Stimulated activated CD4-positive, alpha-beta T cell treated with anti-CD3 and anti-CD28 coated beads, Interleukin-15, amount 100 ng/mL, for 24 hours (primary cell): Measurements from ENCODE around the gene LRRC8D.

Source experiments
- DNase-seq: peaks from one replicate; pipeline ENCODE4 v3.0.0-alpha.2; 2020

Gene LRRC8D

DNA sequence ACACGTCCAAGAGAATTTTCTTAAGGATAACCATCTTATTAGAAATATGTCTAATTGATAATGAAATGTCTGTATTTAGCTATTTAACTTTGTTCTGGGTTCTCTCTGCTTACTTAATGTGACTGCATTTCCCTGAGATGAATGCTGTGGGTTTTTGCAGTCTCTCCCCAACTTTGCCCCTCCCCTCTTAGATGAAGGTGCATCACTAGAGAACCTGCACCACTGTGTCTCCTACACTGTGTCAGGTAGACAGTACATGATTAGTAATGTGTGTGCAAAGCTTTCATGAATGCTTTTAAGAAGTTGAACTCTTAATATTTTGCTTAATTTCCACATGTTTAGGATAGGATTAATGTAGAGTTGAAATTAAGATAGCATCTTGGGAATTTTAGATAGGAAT, 51.7 kb downstream of the LRRC8D start:
- no peak for DNase-seq

DNA sequence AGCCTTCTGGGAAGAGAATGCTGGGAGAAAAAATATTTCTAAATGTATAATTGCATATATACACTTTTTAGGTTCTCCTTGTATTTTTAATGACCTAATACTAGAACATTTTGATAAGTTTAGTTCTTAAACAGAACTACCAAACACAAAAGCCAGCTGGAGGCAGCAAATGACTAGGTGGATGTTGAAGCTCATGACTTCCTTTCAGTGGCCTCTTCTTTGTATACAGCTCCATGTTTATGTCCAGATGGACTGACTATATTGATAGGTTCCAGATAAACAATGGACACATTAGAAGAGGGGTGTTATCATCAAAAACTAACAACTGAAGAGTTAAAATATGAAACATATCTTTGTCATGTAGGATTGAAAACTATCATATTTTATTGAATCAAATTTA, 52.5 kb downstream of the LRRC8D start:
- no peak for DNase-seq

DNA sequence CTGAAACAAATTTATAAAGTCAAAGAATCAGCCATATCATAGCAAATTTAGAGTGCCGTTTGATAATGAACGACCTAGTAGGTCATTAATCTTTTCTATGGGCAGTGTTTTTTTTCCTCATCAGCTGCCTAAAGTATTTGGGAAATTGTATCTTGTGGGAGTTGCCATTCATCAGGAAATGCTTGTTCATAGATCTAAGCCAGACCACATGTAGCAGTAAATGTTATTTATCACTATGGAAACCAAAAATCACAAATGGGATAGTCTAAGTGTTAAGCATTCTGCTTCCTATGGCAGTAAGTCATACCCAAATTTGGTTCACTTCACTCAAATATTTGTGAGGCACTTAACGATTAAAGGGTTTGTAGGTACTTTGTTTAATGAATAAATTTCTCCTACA, 52.9 kb downstream of the LRRC8D start:
- no peak for DNase-seq

DNA sequence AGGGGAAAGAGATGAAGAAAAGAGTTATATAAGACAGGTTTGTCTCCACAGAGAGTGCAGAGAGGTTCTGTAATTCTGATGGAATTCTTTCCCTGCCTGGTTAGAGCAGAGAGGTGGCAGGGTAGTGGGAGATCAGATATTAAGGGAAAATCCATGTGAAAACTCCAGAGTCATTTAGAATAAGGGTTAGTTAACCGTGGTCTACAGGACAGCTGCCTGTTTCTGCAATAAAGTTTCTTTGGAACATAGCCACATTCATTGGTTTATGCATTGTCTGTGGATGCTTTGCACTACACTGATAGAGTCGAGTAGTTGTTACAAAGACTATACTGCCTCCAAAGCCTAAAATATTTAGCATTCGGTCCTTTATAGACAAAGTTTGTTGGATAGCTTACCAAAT, 55.6 kb downstream of the LRRC8D start:
- DNase-seq: no peak

DNA sequence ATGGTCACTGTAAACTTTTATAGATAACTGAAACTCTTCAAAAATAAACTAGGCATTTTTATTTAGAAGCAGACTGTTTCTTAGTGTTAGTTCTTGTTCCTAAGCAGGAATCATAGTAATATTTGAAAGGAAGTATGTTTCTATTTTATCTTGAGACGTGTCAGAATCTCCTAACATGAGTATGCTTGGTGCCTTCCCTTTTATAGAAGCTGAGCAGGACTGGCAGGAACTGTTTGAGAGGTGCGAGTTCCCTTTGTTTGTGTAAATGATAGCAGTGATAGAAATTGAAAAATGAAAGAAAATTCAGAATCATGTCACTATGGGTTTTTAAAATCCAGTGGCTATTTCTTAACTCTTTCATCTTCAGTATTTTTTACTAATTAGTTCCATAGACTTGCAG, 56.9 kb downstream of the LRRC8D start:
- DNase-seq: no peak

DNA sequence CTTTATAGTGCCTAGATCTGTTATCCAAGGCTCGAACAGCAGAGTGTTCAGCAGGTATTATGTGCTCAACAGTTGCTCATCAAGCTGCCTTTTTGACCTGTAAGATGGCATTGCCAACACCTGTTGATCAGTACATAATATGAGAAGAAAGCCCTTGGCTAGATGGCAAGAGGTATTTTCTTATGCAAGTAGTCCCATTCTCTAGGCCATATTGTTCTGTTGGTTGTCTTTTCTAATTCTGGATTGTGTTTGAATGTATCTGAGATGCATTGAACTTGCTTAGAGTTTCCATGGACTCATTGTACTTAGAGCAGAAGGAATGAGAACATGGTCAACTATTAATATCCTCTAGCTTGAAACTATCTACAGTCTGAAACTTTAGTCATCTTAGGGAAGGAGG, 57.4 kb downstream of the LRRC8D start:
- DNase-seq: no peak

DNA sequence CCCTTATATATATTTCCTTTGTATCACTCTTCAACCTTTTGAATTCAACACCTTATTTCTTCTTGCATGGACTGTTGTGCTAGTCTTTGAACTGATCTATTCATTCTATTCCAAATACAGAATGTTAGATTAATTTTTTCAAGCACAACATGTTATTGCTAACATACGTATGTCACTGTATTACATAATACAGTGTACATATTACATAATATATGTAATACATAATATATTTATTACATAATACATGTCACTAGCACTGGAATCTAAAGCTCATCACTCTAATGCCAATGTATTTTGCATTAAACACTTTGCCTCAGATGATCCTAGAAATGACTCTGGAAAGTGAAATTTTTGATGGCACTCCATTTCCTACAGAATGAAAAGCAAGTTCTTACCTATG, 59.8 kb downstream of the LRRC8D start:
- no peak for DNase-seq

DNA sequence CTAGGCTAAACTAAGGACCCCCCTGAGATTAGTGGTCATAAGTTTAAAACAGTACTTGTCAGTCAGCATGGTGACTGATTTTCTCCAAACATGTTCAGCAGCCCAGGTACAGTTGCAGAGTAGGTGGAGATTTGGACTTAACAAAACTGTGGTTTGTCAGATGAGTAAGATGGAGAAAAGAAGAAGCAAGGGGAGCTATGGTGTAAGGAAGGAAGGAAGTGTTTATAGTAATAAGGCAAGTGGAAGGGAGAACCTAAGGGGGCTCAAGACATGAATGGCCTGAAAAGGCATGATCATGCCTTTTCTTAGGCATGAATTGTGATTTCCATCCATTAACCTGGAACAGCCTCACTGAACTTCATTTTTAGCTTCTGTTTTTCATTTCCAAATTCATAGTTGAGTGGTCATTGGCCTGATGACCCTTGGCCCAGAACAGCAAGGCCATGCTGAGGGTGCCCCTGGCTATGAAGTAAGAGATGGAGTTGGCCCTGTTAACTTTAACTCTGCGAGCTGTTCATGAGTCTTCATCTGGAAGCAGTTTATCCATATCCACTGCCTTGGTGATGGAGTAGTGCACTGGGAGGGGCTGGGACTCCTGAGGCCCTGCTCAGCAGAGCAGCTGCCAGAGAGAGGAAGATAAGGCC, 60.7 kb downstream of the LRRC8D start:
- no peak for DNase-seq

DNA sequence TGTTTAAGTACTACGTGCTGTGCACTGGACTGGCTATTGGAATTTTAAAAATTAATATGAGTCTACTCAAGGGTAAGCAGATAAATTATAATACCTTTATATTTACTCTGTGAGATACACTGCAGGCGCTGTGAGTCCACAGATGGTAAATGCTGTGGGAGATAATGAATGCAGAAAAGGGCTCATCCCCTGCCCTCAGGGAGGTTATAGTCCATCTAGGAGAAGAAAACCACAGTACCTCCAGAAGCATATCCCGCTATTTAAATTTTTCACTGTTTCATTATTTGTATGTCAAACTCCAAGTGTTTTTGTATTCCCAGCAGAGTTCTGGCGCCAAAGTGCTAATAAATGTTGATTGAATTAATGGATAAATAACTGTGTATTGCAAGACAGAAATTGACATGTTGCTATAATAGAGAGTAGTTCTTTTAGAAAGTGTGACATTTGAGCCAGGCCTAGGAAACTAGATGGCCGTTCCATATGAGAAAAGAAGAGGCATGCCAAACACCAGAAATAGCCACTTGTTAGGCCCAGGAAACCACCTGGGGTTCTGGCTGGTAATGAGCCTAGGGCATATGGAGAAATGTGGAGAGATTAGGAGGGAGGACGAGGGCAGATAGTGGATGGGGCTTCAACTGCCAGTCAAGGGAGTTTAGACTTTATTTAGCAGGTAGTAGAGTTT, 61.7 kb downstream of the LRRC8D start:
- no peak for DNase-seq

DNA sequence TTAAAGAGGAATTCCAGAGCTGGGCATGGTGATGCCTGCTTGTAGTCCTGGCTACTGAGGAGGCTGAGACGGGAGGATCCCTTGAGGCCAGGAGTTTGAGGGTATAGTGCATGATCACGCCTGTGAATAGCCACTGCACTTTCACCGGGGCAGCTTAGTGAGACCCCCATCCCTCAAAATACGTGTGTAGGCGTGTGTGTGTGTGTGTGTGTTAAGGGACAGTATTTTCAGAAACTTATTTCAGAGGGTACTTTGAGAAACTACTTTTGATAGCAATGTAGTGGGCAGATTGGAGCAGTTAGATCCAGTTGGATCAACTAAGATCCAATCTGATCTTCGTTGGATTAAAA, 62.2 kb downstream of the LRRC8D start:
- DNase-seq: no peak

DNA sequence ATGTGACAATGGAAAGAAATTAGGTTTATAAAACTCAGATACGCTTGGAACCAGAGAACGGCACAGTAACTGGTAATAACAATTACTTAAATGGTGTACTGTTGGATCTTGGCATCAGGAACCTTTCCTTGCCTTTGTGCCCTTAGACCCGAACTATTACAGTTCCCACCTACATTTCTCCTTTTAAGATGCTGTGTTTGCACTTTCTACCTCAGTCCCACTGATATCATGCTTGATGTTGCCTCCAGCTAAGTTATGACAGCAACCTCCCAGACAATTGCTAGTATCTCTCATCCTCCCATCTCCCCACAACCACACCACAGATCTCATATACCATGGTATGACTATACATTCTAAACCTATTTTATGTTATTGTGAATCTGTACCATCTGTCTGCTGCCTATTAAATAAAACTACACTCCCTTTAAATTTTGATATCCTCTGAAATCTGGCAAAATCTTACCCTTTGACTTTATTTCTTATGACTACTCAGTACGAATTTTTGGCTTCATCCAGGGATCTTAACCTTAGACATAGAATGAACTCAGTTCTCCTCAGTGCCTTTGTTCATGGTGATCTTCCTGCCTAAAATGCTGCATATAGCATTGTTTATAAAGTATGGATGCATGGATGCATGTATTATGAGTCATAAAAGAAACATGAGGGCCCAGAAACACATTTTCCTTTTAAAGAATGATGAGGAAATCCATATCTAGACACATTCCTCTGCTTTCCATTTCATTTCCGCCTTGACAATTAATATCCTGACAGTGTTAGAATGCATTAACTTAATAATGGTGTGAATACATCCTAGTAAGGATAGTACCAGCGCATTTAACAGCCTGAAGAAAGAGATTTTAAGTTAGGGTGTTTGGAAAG, 64.1 kb downstream of the LRRC8D start:
- no peak for DNase-seq

DNA sequence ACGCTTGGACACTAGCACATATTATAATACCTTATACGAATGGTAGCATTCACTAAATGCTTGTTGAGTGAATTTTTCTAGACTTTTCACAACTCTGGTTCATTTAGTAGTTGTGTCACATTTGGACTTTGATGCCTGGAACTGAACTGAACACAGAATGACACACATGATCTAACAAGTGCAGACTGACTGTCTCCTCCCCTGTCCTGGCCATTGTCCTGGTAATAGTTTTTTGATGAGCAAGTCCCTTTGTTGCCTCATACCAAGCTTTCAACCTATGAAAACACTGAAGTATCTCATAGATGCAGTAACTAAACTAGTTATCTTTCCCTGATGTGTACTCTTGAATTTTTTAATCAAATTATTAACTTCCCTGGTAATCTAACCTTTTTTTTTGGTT, 66.4 kb downstream of the LRRC8D start:
- DNase-seq: no peak

DNA sequence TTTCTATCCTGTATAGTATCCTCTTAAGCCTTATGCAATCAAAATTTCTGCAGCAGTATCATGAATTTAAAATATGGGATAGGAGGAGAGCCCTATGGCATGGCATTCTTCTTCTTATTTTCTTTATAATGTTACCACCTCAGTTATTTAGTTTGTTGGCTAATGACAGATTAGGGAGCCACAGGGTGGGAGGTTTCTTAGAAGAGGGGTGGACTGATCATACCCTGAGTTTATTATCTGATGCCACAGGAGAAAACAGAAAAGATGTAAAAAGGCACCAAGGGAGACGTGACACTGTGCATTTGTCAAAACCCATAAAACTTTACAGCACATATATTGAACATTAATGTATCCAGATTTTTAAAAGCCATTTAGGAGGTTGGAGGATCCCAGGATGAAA, 66.9 kb downstream of the LRRC8D start:
- DNase-seq: no peak

DNA sequence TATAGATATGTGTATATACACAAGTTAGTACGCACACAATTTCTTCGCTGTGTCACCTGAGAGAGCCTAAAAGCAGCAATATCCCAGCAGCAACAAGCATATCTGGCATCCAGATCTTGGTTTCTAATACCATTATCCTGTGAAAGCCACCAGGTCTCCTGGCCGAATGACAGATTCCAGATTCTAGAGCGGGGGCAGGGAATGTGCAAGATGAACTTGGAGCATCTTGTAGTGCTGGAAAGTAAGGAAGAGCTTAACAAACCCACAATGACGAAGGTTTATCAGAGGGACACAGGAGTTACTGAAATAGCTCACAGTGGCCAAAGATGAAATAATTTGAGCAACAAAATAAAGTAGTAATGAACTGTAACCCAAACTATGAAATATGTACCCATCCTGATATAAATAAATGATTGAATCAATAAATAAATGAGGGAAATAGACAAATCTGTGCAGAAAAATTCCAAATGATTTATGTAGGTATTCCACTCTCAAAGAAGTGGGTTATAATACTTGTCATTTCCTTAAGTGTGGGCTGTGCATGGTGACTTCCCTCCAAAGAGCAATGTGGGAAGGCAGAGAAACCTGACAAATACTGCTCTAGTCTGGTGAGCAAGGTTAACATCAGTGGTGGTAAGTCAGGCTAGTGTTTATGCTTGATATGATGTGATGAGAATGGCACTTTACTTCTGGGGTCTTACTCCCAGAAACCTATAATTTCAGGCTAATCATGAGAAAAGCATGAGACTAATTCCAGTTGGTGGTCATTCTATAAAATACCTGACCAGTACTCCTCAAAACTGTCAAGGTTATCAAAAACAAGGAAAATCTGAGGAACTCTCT, 67.9 kb downstream of the LRRC8D start:
- DNase-seq: no peak

DNA sequence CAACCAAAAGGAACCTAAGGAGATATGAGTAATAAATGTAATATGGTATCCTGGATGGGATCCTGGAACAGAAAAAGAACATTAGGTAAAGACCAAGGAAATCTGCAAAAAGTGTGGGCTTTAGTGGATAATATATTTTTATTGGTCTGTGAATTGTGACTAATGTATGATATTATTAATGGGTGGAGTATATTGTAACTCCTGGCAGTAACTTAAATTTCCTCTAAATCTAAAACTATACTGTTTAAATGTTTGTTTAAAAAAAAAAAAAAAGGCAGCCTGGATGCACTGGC, 68.4 kb downstream of the LRRC8D start:
- DNase-seq: no peak

DNA sequence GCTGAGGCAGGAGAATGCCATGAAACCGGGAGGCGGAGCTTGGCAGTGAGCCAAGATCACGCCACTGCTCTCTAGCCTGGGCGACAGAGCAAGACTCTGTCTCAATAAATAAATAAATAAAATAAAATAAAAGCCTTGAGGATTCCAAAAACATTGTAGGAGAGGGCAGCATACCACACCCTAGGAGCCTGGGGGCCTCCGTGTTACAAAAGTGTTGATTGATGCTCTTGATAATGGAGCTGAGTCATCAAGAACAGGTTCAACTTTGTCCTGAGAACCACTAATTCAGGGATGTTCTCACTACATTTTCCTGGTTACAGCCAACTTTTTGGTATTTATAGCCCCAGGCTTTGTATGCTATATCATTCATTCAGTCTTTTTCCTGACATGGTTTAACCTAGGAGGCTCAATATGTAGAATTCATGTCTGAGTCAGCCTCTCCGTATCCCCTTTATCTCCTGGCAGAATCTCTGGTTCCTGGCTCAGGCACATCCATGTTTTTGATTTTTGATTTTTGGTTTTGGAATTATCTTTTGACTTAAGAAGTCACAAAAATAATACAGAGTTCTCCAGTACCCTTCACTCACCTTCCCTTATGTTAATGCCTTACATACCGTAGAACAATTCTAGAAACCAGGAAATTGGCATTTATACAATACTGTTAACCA, 69.4 kb downstream of the LRRC8D start:
- DNase-seq: no peak

DNA sequence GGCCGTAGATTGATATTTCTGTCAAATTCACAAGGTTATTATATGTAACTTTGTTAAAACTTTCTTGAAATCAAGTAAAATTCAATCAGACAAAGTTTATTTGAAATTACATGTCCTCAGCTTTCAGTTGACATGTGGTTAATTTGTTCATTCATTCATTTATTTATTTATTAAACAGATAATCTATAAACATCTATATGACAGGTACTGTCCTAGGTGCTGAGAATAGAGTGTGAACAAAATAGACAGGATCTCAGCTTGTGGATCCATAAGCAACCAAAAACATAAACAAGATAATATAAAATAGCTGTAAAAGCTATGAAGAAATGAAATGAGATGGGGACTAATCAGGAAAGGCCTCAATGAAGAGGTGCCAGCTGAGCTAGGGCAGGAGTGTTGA, 72.0 kb downstream of the LRRC8D start:
- DNase-seq: no peak

DNA sequence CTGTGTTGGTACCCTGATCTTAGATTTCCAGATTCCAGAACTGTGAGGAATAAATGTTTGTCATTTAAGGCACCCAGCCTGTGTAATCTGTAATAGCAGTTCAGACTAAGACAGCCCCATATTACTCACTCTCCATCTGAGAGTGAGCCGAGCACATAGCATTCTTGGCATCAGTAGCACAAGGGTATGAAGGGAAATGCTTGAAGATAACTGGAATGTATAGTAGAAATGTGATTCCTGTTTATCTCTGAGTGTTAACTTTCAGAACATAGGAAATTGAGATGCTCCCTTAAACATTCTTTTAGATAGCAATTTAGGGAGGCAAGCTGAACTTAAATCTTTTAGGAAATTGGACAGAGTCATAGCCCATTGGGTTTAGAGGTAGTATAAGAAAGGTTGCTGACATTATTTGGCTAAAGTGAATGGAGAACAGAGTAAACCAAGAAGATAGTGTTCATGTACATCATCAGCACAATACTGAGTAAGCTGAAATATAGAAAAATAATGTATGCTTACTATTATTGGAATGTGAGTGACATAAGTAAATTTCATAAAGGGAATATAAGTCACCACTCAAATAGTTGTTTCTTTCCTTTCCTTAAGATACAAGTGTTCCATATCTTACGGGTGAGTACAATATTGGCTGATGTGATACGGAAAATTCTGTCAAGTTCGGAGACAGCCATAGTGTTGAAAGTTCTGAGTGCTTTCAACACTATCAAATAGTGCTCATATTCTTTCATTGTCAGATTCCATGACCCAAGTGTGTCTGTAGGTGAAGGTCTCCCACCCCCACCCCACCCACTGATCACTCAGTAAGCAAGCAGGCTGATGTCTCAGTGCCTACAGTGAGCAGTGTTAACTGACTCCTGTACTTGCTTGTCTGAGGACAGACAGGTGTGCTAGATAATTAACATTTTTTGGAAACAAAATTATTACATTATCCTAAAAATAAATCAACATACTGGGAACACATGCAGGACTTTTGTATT, 73.7 kb downstream of the LRRC8D start:
- no peak for DNase-seq

DNA sequence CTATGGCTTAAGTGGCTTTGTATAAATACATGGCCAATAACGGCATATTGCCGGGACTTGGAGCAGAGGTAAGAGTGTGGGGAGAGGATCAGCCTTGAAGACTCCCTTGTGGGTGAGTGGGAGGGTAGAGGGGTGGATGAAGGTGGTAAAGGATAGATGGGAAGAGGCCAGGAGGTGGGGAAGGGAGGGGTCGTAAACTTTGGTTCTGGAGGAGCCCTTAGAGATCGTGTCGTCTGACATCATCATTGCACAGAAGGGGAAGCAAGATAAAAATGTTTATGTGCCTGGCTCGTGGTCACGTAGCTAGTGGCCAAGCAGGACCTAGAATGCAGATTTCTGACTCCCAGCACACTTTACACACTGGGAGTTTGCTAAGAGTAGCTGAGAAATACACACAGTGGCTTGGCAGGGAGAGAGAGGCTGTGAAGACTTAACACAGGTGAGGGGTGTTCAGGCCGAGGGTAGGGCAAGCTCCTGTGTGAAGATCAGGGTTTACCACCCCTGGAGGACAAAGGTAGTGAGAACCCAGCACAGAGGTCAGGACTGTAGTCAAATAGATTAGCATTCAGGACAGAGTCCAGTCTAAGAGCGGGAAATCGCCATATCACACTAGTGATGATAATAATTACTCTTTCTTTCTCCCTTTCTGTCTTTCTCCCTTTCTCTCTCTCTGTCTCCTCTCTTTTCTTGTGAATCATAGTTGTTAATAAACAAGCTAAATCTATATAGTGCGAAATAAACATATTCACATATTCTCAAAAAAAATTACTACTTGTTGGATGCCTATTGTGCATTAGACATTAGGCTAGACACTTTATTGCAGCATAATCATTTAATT, 75.5 kb downstream of the LRRC8D start:
- no peak for DNase-seq

DNA sequence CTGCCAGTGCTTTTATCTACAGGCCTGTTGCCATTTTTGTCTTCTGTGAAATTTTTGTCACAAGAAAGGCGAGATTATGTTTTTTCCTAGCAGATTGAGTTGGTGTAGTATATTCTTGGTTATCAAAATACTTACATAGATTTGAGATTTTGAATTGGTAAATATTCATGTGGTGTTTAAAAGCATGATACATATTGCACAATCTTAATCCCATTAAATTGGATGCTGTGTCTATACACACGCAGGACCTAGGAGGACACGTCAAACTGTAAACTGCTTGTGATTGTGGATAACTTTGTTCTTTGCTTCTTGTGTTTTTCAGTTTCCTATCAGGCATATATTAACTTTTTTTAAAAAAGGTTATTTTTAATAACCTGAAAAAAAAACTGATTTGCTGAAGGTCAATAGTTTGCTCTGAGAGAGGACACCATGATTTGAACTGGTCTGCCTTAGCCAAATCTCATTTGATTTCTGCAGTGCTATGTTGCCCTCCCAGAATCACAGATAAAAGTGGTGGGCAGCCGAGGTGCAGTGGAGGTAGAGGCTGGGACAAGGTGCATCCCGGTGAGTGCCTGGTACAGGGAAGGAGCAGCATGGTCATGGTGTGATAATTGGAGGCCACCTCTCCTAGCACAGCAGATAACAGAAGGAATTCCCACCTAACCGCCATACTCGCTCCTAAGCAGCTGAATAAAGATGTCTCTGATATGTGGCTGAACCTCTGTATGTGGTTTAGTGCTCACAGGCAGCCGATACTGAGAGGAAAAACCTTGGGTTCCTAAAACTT, 76.7 kb downstream of the LRRC8D start:
- no peak for DNase-seq
